NCI-H446 treated with DMSO at 0.1 percent for 48 hours (cell line): ENCODE data around the gene SEMA5A.

Experiments
- DNase-seq: peaks from one replicate; lab custom pipeline; 2025; lab: John Stamatoyannopoulos, UW

Gene SEMA5A

DNA sequence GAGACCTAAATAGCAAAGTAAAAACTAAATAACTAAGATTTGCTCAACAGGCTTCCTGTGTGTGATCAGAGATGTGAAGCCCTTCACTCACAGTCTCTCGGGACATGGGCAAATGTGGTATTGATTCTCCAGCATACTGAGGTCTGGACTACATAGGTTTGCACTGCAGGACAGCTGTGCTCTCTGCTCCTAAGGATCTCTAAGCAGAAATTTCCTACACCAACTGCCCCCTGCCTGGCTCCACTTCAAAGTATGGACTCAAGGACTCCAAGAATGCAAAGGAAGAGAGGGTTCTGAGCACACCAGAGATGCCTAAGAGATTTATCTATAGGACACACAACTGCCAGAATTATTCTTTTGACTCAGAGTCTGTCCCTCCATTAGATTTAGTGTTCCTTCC lies 487.2 kb downstream of the SEMA5A start:
- no peak for DNase-seq

DNA sequence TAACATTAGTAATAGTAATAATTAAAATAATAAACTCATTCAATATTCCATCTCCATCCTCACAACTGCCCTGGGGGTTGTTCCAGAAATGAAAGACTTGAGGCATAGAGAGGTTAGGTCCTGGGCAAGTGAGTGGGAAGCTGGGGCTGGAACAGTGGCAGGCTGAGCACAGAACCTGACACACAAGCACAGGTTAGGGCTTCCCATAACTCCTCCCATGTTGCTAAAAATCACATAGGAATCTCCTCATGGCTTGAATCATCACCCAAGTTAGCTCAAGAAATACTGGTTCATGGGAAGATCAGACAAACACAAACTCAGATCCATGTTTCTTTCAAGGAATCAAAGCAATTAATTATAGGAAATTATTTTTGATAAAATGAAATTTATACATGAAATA lies 487.7 kb downstream of the SEMA5A start:
- no peak for DNase-seq

DNA sequence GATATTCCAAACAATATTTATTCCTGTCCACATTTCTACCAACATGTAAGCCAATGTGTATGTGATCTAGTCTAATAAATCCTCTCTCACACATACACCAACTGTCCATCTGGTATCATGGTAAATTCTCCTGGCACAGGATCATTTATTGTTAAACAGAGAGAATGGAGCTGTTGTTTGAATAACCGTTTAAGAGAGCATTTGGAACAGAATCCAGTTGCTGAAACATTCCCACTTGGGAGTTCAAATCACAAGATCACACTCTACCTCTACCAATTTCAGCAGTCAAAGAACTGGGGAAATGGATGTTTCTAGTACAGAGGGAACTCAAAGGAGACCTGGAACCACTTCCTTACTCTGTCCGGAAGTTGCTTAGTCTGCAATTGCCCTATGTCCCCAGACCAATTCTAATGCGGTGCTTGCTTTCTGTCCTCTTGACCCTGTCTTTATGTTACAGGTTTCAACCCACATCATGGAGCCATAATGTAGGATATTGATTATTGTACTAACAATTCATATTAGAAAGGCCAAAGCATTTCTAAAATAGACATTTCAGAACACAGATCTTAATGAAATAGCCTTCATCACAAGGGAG lies 488.4 kb downstream of the SEMA5A start:
- DNase-seq, result no peak

DNA sequence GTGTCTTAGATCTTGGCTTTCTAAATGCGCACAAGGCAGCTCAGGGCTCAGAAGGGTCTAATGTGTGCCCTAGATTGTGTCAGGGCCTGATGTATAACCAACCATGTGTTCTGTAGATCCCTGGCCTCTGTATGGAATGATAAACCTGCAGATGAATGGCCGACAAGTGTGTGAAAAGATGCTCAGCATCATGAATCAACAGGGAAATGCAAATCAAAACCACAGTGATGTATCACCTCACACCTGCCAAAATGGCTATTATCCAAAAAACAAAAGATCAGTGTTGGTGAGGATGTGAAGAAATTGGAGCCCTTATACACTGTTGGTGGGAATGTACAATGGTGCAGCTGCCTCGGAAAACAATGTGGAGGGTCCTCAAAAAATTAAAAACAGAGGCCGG lies 489.8 kb downstream of the SEMA5A start:
- DNase-seq, result no peak

DNA sequence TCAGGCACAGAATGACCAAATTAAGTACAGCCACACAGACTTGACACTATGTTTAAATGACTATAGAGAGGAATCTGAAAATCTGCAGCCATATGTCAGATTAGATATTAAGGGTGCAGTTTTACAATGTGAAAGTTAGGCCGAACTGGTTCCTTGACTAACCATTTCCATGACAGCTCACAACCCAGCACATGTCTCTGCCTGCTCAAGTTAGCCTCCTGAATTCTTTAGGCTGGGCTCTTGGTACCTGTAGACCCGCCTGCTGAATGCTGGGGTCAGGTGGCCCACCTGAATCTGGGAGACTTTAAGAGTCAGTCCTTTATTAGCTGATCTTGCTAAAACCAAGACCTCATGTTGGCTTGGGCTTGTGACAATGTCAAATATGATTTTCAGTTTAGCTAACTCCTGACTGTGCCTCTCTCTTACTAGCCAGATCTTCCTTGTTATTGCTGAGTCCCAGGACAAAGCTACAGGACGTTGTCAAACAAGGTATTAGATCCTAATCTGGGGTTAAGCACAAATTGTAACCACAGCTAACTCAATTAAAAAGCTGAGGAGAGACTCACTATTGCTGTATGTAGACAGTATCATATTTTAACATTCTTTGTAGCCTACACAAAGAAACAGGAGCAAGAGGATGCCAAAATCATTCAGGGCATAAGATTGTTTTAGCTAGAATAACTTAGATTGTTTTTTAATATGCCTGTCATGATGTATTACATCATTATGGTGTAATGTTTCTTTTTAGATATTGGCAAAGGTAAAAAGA lies 490.9 kb downstream of the SEMA5A start:
- no peak for DNase-seq

DNA sequence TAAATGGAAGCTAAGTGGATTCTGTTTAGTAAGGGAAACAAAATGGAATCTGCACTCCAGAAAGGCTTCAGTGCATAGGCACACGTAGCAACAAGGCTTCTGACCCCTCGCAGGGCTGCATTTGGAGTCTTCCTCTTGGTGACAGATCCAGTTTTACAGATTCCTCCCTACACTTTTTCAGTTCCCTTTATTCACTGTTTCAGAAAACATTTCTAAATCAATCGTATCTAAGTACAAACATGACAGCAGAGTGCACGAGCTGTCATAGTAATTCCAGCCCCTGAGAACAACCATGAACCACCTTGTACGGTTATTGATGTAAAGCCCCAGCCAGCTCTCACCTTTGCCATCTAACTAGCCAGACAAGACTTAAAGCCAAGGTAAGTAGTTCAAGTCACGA lies 491.6 kb downstream of the SEMA5A start:
- no peak for DNase-seq

GRCh38 chr5:9052421-9052820 lies 493.5 kb downstream of the SEMA5A start:
- no peak for DNase-seq

GRCh38 chr5:9051779-9052178 lies 494.1 kb downstream of the SEMA5A start:
- DNase-seq, result no peak

- no peak for DNase-seq
These were observed 497.9 kb downstream of the SEMA5A start for GRCh38 chr5:9047932-9048331.

DNA sequence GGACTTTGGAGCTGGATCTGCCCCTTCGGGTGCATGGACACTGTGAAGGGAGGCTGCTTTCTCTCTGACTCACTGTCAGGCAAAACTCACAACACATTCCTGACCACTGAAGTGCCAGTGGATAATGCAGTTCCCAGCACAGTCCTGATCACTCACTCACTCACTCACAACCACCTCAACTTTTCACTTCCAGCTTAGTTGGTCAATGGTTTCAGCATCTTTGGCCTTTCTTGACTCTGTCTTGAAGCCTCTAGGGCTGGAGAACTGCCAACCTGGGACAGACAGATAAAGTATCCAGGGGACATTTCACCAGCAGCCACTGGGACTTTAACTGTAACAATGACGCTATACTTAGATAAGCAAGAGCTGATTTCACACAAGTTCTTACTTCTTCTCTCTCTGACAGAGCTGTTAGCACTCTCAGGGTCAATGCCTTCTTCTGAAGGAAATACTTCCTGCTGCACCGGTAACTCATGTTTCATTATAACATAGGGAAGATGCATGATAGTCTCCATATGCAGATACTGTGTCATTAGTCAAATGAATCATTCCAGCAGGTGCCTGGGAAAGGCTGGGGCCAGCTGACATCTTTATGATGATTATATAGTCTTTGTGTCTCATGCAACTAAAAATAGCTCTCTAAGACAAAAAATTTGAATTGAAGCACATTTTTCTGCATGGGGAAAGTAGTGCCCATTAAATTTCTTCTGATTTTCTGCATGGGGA lies 499.0 kb downstream of the SEMA5A start:
- no peak for DNase-seq

GRCh38 chr5:9045946-9046345 lies 499.9 kb downstream of the SEMA5A start:
- no peak for DNase-seq

DNA sequence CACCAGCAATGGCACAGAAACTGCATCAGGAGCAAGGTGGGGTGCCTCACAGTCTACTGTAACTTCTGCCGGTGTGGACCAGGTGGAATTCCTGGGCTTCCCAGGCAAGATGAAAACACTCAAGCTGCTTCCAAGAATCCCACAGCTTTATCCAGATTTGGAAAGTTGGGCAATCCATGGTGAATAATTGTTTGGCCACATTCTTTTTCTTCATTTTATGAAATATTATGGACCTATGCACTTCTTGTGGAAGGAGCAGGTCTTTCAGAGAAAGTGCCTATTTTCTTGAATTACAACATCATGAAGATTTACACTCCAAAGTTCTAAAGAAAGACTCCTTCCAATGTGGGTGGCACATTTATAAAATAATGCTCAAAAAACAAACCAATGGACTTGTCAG lies 503.6 kb downstream of the SEMA5A start:
- no peak for DNase-seq

GRCh38 chr5:9040475-9040874 lies 505.4 kb downstream of the SEMA5A start:
- DNase-seq, result no peak

GRCh38 chr5:9037048-9037447 lies 508.8 kb downstream of the SEMA5A start:
- no peak for DNase-seq

DNA sequence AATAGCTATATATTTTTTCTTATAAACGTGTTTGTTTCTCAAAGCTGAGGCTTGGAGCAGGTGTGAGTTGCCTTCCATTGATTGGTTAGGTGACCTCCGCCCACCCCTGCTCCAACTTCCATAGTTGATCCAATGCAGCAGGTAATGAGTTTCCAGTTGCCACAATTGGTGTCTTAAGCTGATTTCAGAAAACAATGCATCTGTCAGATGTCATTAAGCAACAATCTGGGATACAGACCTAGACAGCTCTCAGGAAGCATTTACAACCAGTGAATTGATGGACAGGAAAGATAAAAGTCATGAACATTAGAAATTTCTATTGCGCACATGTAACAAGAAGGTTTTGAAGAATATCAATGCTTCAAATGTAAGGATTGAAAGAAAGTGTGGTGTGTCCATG lies 510.5 kb downstream of the SEMA5A start:
- DNase-seq, result no peak

DNA sequence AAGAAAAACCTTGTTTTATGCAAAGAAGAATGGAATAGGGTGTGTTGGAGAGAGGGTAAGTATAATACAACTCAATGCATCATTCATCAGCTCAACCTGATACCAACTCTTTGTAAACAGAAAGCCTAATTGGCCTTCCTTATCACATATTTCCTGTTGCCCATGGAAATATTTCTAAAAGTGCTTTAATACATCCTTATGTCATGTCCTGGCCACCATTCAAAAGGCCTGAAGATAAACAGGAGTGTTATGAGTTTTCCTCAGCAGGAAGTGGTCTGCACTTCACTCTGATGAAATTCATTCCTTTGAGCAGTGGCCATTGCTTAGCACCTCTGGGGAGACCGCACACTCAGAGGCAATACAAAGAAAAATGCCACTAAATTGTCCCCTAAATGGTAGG lies 511.2 kb downstream of the SEMA5A start:
- no peak for DNase-seq

DNA sequence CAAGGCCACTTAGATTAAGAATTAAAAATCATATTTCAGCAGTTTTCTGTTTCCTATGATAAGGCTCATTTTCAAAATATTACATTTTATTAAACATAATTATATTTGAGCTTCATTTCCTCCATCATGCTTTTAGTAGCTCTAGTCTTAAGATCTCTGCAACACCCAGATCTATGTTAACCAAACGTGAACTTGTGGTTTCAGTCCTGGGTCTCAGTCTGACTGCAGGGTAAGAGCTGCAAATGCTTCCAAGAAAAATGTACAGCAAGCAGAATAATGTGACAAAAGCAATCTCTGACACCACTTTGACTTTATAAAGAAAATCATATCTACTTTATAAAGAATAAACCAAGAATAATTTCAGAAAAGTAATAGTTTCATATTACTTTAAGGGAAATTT lies 512.4 kb downstream of the SEMA5A start:
- DNase-seq, result no peak

DNA sequence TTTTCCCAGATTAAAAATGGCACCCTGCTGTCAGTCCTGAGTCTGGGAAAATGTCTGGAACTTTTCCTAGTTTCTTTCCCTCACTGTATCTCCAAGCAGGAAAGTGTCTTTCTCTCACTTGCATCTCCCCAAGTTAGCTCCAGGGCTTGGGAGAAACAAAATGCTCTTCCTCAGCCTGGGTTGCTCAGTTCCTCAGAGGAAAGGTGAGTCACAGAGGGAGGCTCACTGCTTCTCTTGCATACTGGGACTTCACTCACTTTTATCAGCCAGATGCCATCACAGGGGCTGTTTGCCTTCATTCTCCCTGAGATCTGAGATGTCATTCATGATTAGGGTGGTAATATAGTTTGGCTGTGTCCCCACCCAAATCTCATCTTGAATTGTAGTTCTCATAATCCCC lies 519.9 kb downstream of the SEMA5A start:
- DNase-seq, result no peak

DNA sequence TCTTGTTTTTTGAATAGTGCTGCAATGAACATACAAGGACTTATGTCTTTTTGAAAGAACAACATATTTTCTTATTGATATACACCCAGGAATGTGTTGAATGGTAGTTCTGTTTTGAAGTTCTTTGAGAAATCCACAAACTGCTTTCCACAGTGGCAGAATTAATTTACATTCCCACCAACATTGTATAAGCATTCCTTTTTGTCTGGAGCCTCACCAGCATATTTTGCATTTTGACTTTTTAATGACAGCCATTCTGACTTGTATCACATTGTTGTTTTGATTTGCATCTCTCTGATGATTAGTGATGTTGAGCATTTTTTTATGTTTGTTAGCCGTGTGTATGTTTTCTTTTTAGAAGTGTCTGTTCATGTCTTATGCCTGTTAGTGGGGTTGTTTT lies 524.9 kb downstream of the SEMA5A start:
- DNase-seq, result no peak

GRCh38 chr5:9015937-9016270 lies 530.0 kb downstream of the SEMA5A start:
- no peak for DNase-seq

DNA sequence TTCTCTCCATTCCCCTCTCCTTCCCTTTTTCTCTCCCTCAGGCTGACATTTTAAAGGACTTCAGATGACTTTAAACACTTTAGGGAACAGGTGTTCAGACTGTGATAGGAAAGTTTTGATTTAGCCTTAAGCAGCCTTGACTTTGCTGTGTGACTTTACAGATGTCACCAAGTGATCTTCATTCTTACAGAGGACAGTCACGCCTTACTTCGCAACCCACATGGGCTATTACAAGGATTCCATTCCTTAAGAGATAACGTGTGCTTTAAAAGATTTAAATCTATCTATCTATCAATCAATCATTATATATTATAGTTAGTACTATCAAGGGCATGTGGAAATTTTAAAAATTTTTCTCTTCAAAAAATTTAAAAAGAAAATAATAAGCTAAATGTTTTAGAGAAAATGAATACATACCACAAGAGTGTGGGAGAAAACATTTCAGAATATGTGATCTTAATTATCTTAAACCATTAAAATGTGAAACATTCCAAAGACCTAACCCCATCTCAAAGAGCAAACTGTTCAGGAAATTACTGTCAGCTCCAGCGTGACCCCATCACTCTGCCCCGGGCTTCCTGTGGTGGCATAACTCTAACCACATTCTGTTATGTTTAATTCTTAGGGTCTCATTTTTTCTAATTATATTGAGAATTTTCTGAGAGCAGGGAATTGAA lies 530.5 kb downstream of the SEMA5A start:
- DNase-seq, result no peak

DNA sequence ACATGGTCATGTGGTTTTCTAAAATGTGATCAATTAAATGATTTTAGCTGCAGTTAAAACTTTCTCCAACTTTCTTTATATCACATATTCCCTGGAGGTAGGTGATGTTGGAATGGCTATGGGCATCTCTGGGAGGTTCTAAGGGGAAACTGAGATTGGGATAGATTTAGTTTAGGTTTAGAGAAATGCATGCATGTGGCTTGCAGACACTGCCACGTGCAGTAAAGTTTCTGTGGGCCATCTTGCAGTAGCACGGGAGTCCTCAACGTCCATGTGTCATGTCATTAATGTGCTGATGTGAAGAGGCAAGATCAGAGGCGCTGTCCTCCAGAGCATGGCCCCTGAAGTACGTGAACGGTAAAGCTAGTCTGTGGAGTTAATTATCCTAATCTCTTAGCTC lies 532.7 kb downstream of the SEMA5A start:
- no peak for DNase-seq
